Endometrial microvascular endothelial cells (primary cell): Measurements from ENCODE around the gene SRBD1. TPM values are rescaled to one million over a fixed set of nuclear protein-coding genes. Genes with fewer than 3 reads are reported as not detected.

ENCODE experiments used
- in situ Hi-C: cut with HindIII; loops from 2 replicates; pipeline ENCODE4 v1.10.0; 2017; ENCODE audit warnings: low sequenced_read_pairs, low pct_unique_long_range_greater_than_20kb; ENCODE audit errors: inconsistent ontology term
- total RNA-seq: library from RNA; depleted of rRNA; stranded (reverse); fragments of >200 nt; gene quantifications from one replicate; pipeline ENCODE4 v1.2.3, GENCODE V29; 2015; ENCODE audit errors: inconsistent ontology term

The SRBD1 gene
- total RNA-seq, 1 donor from 2014 or later = 14.8 TPM

DNA sequence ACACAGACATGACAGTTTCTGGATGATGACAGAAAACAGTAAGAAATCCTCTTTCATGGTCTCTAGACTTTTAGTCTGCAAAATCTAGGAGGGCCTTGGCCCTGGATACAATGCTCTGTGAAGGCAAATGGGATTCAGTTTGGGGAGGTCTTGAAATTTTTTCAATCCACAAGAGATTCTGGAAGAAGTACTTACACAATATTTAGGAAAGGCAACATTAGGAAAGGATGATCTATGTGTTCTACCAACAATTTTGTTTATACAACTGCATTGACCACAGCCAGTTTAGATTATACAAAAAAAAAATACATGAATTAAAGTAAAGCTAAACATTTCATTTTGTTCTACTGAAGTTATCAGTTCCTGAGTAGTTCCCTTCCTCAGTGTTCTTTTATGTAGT lies 208.0 kb downstream of the SRBD1 start:
- in situ Hi-C loops = no loop called here

- in situ Hi-C loops = no loop called here
Measured at GRCh38 chr2:45401431-45401922, 209.6 kb downstream of the SRBD1 start.

GRCh38 chr2:45399040-45399784 lies 211.9 kb downstream of the SRBD1 start:
- in situ Hi-C loops = no loop called here

DNA sequence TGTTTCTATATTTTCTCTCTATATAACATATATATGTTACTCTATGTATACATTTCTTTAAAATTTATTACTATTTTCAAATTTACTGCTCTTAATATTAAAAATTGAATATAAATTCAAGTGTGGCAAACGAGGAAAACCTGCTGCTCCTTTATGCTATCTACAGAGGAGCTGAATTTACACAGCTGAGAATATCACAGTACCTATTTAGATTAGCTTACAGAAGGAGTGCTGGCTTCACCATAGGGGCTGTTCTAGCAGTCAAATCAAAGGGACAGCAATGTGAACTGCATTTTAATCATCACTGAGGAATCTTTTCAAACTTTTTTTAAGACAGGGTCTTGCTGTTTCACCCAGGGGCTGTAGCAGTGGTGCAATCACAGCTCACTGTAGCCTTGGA lies 213.8 kb downstream of the SRBD1 start:
- in situ Hi-C loops = no loop called here

DNA sequence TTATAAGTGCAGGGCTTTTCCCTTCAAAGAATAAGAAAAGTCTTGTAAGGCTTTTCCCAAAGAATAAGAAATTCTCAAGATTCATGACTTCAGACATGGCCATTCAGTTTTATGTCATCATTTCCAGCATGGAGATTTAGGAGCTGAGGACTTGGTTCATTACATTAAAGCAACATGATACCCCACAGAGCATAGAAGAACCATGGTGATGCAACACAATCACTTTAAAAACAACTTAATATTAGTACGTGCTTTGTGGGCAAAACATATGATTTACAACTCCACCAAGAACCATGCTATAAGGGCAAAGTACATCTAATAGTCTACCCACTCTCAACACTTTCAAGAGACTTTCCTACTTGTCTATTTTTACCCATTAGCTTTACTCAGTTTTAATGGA lies 214.4 kb downstream of the SRBD1 start:
- in situ Hi-C loops = no loop called here

DNA sequence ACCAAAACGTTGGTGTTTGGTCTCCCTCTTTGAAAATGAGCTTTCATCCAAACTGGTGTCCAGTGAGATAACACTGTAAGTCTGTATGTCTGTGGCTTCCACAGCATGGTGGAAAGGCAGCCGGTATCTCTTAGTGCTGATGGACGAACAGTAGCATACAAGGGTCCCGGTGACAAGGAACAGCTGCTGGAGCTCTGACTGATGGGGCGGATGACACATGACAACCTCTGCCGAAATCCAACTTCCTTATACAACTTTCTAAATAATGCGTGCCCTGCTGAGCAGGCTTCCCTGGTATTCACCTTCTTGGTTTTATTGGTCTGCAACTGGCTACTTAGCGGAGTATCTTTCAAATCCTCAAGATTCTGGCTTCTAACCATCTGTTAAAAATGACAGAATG lies 216.2 kb downstream of the SRBD1 start:
- in situ Hi-C loops = no loop called here

- in situ Hi-C loops = no loop called here
Measured at GRCh38 chr2:45394216-45394615, 216.9 kb downstream of the SRBD1 start.

DNA sequence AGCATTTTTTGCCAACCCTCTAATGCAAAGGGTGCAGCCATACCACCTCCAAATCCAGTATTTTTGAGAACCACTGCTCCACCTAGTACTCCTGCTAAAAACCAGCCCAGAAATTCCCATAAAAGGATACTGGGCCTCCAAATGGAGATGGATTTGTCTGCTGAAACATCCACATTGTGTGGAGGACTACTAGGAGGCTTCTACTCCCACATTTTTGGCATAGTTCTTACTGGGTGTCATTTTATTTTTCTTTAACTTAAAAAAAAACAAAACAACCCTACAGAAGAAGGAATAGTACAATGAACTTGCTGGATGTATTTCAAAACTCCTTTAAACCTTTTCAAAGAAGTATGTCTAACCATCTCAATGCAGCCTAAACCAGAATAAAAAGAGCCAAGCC lies 219.2 kb downstream of the SRBD1 start:
- in situ Hi-C loops = no loop called here

DNA sequence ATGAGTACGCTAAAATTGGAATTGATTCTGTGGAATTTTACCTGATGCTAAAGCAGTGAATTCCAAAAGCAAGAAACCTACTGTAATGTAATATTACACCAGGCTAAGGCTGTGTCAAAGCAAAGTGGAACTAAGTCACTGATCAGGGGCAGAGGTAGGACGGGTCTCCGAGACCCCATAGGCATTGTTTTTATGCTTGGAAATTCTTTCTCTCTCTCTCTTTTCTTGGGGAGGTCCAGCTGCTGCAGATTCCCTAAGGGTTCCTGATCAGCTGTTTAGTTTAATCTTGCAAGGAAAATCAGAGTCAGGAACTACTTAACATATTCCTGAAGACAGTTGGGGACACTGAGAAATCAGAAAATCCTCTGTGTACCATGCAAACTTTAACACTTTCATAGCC lies 220.2 kb downstream of the SRBD1 start:
- in situ Hi-C loops = no loop called here

- in situ Hi-C loops = no loop called here
Measured at GRCh38 chr2:45390441-45390840, 220.6 kb downstream of the SRBD1 start.

GRCh38 chr2:45388541-45389100 lies 222.4 kb downstream of the SRBD1 start:
- in situ Hi-C loops = no loop called here

GRCh38 chr2:45382744-45383143 lies 228.3 kb downstream of the SRBD1 start:
- in situ Hi-C loops = no loop called here

- in situ Hi-C loops = no loop called here
Measured at GRCh38 chr2:45380131-45380836, 230.8 kb downstream of the SRBD1 start.

DNA sequence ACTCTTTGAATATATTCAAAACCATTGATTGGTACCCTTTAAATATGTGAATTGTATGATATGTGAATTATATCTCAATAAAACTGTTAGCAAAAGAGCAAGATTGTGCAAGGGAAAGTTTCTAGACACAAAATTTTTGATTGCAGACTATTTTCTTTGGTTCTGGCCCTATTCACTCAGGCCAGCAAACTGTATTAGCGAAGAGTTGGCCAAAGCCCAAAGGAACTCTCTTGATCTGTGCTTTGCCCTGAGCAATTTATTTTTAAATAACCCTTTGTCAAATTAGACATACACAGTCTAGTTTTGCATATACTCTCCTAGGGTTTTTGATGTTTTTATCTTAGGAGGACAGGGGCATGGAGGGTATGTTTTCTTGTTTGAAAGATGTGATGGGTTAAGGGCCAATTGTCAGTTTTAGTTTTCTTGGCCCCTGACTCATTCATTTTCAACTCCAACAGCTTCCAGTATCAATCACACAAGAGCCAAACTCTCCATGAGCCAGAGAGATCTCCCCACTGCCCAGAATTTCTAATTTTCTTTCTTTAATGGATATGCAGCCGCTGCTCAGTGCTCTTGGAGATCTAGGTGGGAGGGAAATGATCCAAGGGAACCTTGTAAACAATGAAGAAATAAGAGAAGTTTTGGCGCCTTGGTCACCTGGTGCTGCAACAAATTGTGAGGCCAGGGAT lies 231.5 kb downstream of the SRBD1 start:
- in situ Hi-C loops = no loop called here

GRCh38 chr2:45373534-45373933 lies 237.5 kb downstream of the SRBD1 start:
- in situ Hi-C loops = no loop called here

- in situ Hi-C loops = no loop called here
Measured at GRCh38 chr2:45370369-45370768, 240.7 kb downstream of the SRBD1 start.

GRCh38 chr2:45368792-45369191 lies 242.3 kb downstream of the SRBD1 start:
- in situ Hi-C loops = no loop called here

DNA sequence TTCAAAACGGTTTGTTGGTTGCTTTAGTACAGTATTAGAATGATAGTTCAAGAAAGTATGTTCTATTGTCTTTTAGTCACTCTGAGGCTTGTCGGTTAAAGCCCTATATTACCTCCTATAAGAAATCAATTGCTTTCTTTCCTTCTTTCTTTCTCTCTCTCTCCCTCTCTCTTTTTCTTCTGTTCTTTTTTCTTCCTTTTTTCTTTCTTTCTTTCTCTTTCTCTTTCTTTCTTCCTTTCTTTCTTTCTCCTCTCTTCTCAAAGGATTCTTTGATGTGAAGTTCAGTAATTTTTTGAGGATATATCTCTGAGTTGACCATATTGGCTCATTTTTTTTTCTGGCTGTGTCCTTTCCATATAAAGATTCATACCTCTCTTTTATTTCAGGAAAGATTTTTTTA lies 249.4 kb downstream of the SRBD1 start:
- in situ Hi-C loops = no loop called here

GRCh38 chr2:45354776-45355175 lies 256.3 kb downstream of the SRBD1 start:
- in situ Hi-C loops = no loop called here

GRCh38 chr2:45353879-45354278 lies 257.2 kb downstream of the SRBD1 start:
- in situ Hi-C loops = no loop called here
